GM18861 (cell line): ENCODE measurements around the gene ABCA5.
"Not testable (repeated sequence)": the region's sequence is repeated elsewhere in the genome, so short reads cannot be mapped to it uniquely, and the experiment has no call there.

Experiments used
- ATAC-seq: cut with Tn5 transposase; IDR thresholded peaks from one replicate; pipeline ENCODE4 v1.9.1; 2021; ENCODE audit not compliant: unreplicated experiment

The ABCA5 gene

DNA sequence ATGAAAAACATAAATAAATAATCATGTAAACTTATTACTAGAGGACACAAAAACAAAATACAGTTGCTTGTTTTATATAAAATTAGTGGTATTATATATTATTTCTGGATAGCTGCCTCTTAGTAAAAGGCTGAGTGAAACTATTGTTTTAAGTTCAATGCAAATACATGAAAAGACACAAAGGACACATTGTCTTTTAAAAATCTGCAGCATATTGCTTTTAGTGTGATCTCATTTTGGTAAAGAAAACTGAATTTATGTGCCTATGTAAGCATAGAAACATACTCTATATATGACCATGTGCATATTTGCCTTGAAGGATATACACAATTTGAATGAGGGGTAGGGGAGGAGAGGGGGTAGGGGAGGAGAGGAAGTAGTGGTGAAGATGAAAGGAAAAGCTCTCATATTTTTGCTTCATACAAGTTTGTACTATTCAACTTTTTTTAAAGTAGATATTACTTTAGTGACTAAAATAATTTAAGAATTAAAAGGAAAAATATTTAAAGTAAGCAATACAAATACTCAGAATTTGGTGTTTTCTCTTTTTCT, 104.2 kb downstream of the ABCA5 start:
- no peak for ATAC-seq

DNA sequence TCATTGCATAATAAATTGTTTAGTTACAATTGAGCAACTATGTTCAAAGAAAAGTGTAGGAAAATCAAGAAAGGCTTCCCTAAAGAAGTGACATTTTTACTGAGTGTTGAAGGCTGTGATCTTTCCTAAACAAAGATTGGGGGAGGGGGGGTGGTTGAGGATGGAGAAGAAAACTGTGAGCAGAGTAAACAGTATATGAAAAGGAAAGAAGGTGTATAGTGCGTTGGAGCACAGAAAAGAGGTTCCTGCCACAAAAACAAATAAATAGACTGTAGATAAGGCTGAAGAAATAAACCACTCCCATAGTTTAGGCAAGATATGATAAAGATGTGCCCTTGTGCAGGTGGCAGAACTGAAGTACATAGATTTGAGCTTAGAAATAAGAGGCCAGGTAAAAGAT, 106.8 kb downstream of the ABCA5 start:
- no peak for ATAC-seq

DNA sequence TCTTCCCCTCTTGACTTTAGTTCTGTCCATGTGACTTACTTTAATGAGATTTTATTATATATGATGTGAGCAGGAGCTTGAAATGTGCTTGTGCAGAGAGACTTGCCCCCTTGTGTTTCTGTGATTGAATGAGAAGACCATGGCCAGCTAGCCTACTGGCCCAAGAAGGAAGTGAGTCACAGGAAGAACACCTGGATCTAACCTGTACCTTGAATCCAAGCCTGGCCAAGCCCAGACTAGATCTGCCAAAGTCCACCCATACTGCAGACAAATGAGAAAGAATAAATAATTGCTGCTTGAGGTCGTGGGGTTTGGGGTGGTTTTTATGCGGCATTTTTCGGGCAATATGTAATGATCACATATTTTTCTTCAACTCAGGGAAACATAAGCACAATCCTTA, 107.9 kb downstream of the ABCA5 start:
- ATAC-seq = no peak

DNA sequence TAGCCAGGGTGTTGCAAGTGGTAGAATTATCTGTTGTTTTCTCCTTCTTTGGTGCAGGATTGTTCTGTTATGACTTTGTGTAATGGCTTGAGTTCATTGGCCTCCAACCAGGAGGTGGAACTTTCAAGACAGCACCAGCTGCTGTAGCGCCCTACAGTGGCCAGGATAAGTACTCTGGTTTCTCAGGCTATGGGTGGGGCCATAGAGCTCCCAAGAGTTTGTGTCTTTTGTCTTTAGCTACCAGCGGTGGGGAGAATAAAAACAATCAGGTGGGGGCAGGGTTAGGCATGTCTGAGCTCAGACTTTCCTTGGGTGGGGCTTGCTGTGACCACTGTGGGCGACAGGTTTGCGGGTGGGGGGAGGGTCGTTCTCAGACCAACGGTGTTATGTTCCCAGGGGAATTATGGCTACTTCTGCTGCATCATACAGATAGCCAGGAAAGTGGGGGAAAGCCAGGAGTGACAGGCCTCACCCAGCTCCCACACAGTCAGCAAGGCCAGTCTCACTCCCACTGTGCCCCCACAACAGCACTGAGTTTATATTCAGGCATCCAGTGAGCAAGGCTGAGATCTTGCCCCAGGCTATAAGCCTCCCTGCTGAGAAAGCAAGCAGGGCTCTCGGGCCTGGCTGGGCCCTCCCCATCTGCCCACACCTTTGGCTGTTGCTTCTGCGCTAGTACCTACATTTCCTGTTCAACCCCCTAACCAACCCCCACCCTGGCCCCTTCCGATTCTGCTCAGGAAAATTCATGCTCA, 113.7 kb downstream of the ABCA5 start:
- no peak for ATAC-seq

DNA sequence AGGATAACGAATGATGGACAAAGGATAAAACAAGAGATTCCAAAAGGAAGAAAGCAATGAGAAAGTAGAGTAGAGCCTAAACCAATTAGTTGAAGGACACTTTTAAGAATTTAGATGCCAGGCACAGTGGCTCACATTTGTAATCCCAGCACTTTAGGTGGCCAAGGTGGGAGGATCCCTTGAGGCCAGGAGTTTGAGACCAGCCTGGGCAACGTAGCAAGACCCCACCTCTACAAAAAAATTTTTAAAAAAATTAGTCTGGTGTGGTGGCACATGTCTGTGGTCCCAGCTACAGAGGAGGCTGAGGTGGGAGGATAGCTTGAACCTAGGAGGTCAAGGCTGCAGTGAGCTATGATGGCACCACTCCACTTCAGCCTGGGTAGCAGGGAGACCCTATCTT, 118.3 kb downstream of the ABCA5 start:
- ATAC-seq = no peak

DNA sequence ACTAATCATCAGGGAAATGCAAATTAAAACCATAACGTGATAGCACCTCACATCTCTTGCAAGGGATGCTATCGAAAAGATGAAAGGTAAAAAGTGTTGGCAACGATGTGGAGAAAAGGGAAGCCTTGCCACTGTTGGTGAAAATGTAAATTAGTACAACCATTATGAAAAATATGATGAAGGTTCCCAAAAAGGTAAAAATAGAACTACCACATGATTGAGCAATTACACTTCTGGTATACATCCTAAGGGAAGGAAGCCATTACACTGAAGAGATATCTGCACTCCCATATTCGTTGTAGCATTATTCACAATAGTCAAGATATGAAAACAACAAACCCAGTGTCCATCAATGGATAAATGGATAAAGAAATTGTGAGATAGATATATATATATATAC, 119.8 kb downstream of the ABCA5 start:
- no peak for ATAC-seq

DNA sequence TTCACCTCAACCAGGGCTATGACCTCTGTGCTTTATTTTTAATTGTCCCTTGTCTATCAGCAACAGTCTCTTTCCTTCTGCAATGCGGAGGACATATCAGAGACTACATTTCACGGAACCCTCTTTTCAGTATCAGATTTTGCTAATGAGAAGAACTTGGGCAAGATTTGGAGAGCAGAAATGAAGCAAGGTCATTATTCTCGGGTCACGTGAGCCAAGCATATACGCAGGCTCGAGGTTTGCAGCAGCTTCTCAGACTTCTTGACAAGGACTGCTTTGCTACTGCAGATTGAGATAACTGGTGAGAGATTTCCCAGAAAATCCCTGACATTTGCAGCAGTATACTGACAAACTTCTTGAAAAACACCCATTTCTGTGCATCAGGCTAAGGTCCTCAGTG, 128.7 kb downstream of the ABCA5 start:
- ATAC-seq = no peak

DNA sequence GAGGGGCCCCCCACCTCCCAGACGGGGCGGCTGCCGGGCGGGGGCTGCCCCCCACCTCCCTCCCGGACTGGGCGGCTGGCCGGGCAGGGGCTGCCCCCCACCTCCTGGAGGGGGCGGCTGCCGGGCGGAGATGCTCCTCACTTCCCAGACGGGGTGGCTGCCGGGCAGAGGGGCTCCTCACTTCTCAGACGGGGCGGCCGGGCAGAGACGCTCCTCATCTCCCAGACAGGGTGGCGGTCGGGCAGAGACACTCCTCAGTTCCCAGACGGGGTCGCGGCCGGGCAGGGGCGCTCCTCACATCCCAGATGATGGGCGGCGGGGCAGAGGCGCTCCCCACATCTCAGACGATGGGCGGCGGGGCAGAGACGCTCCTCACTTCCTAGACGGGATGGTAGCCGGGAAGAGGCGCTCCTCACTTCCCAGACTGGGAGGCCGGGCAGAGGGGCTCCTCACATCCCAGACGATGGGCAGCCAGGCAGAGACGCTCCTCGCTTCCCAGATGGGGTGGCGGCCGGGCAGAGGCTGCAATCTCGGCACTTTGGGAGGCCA, 130.8 kb downstream of the ABCA5 start:
- ATAC-seq = not testable (repeated sequence)
